Tibial nerve (tissue), 3 donors: ENCODE data around the gene SPTLC1.

Source experiments
- CTCF ChIP-seq, 5 experiments: fragments of 200-600 bp in 3 of 5; fragments of 450-650 bp in 2 of 5; sonication (generic) in 3 of 5; IDR thresholded peaks; one replicate each; pipeline ENCODE4 v1.5.1; 2016 to 2019; ENCODE audit warnings: antibody characterized with exemption in 5 of 5, mild to moderate bottlenecking in 3 of 5, moderate library complexity in 2 of 5
- POLR2A ChIP-seq, 2 donors: fragments of 450-650 bp; IDR thresholded peaks; one replicate each; pipeline ENCODE4 v1.6.1; 2017; ENCODE audit warnings: antibody characterized with exemption in 2 of 2, mild to moderate bottlenecking in 2 of 2, moderate library complexity in 2 of 2

GRCh38 chr9:92100237-92100911, 14.8 kb downstream of the SPTLC1 start:
- no peak for TF ChIP-seq CTCF (IDR thresholded peaks at IDR 0.05)
- no peak for TF ChIP-seq POLR2A (IDR thresholded peaks at IDR 0.05)
